Thymus (tissue), 11 donors: ENCODE measurements around the gene CRYZL1. TPM values are rescaled to one million over a fixed set of nuclear protein-coding genes. Genes with fewer than 3 reads are reported as not detected.

ENCODE experiments used
- DNase-seq, 9 donors: peaks; one replicate each; pipeline ENCODE4 v3.0.0-alpha.2; 2013; ENCODE audit warnings: low spot score in 9 of 9, low read depth in 6 of 9, missing footprints in 1 of 9
- H3K27ac ChIP-seq, 2 donors: one replicate each; pipeline ENCODE4 v1.5.1; 2013; ENCODE audit warnings: control low read depth in 1 of 2, low read depth in 1 of 2, low read length in 1 of 2, mild to moderate bottlenecking in 1 of 2, moderate library complexity in 1 of 2
- H3K27me3 ChIP-seq, 2 donors: one replicate each; pipeline ENCODE4 v1.5.1; 2013; ENCODE audit warnings: low read length in 1 of 2; ENCODE audit not compliant: control insufficient read depth in 2 of 2, insufficient read depth in 1 of 2
- H3K36me3 ChIP-seq, 2 donors: one replicate each; pipeline ENCODE4 v1.5.1; 2013; ENCODE audit warnings: low read length in 1 of 2, mild to moderate bottlenecking in 1 of 2, moderate library complexity in 1 of 2; ENCODE audit not compliant: control insufficient read depth in 2 of 2, insufficient read depth in 2 of 2
- H3K4me1 ChIP-seq, 2 donors: one replicate each; pipeline ENCODE4 v1.5.1; 2013; ENCODE audit warnings: low read length in 2 of 2; ENCODE audit not compliant: control insufficient read depth in 2 of 2, insufficient read depth in 2 of 2
- H3K4me3 ChIP-seq, 2 donors: one replicate each; pipeline ENCODE4 v1.5.1; 2013; ENCODE audit warnings: low read length in 2 of 2, control low read depth in 1 of 2, mild to moderate bottlenecking in 1 of 2
- H3K9me3 ChIP-seq, 2 donors: one replicate each; pipeline ENCODE4 v1.5.1; 2013; ENCODE audit warnings: low read length in 1 of 2, mild to moderate bottlenecking in 1 of 2; ENCODE audit not compliant: control insufficient read depth in 2 of 2, insufficient read depth in 1 of 2
- WGBS: extraction: QIAGEN DNeasy Blood & Tissue Kit; methylation state at CpG from one replicate; pipeline ENCODE4 v1.1.7; 2013; 5-methylcytosine and 5-hydroxymethylcytosine counted together
- polyA plus RNA-seq: library from polyadenylated mRNA; stranded (reverse); fragments of 200-250 nt; gene quantifications from one replicate; pipeline ENCODE4 v1.2.3, GENCODE V29; 2013
- total RNA-seq: library from RNA; stranded (reverse); fragments of 120-200 nt; gene quantifications from one replicate; pipeline ENCODE4 v1.2.4, GENCODE V29; 2013
- donor health status: healthy.

The CRYZL1 gene
- total and polyA plus RNA-seq, 2 donors = 18.4 to 42.4 TPM

- DNase-seq = peak in 1 of 9 donors; percentile 17
- peak overlapping the region; percentile 92 to 95 for H3K4me3 ChIP-seq
- H3K9me3 ChIP-seq = no peaks in the 10 kb centered on the region
- peaks cover 5 to 6% of the 10 kb centered on the region in 2 donors for H3K4me1 ChIP-seq
- WGBS = under 1% methylated on average over 26 of the region's 26 CpGs
- peak overlapping the region; percentile 98 to 100 for H3K27ac ChIP-seq
- H3K27me3 ChIP-seq = no peaks in the 10 kb centered on the region
- peaks cover 0 to 21% of the 10 kb centered on the region in 2 donors for H3K36me3 ChIP-seq
Measured at GRCh38 chr21:33543505-33544129, 97.9 kb downstream of the CRYZL1 start.

- H3K4me1 ChIP-seq = peaks cover 5 to 6% of the 10 kb centered on the region in 2 donors
- H3K36me3 ChIP-seq = peaks cover 1 to 23% of the 10 kb centered on the region in 2 donors
- H3K4me3 ChIP-seq = peak within 1 kb of the TSS; percentile 92 to 95
- H3K9me3 ChIP-seq = no peaks in the 10 kb centered on the region
- H3K27ac ChIP-seq = peak within 1 kb of the TSS; percentile 98 to 100
- under 1% methylated on average over 56 of the region's 57 CpGs for WGBS
- H3K27me3 ChIP-seq = no peaks in the 10 kb centered on the region
- peak; percentile 93 to 99 (median 97) for DNase-seq
Measured at GRCh38 chr21:33542640-33543504, 98.7 kb downstream of the CRYZL1 start, which contains the start of gene SON. TSS of gene SON (plus strand) at chr21:33543038. CDS start at chr21:33543093, 55 bp downstream.

GRCh38 chr21:33541756-33542639 lies 99.5 kb downstream of the CRYZL1 start, which contains the start of gene GART:
TSS of gene GART (minus strand) at chr21:33542117. CDS start at chr21:33539315, 2,802 bp downstream.
- Histone ChIP-seq H3K4me1 (peaks cover 5 to 6% of the 10 kb centered on the region in 2 donors), H3K4me3 (peak within 1 kb of the TSS; percentile 92 to 95), H3K36me3 (peaks cover 10 to 26% of the 10 kb centered on the region in 2 donors), H3K27ac (peak within 1 kb of the TSS; percentile 98 to 100), H3K9me3 (no peaks in the 10 kb centered on the region), H3K27me3 (no peaks in the 10 kb centered on the region)
- under 1% methylated on average over 56 of the region's 56 CpGs for WGBS
- DNase-seq = peak; percentile 30 to 84 (median 58)

GRCh38 chr21:33541105-33541711 lies 100.3 kb downstream of the CRYZL1 start:
- 64% methylated on average over 19 of the region's 19 CpGs for WGBS
- peak in 2 of 9 donors; percentile 1 to 8 for DNase-seq
- H3K27me3 ChIP-seq = no peaks in the 10 kb centered on the region
- no peaks in the 10 kb centered on the region for H3K9me3 ChIP-seq
- H3K4me1 ChIP-seq = peaks cover 5 to 6% of the 10 kb centered on the region in 2 donors
- H3K4me3 ChIP-seq = peak overlapping the region; percentile 92 to 95
- peak overlapping the region; percentile 97 to 100 for H3K27ac ChIP-seq
- peaks cover 15 to 30% of the 10 kb centered on the region in 2 donors for H3K36me3 ChIP-seq

- no peak for DNase-seq
- H3K4me3 ChIP-seq = no peak overlapping the region
- H3K9me3 ChIP-seq = no peaks in the 10 kb centered on the region
- H3K4me1 ChIP-seq = peaks cover 5 to 6% of the 10 kb centered on the region in 2 donors
- 83% methylated on average over 3 of the region's 3 CpGs for WGBS
- peaks cover 18 to 32% of the 10 kb centered on the region in 2 donors for H3K36me3 ChIP-seq
- H3K27me3 ChIP-seq = no peaks in the 10 kb centered on the region
- no peak overlapping the region for H3K27ac ChIP-seq
Measured at GRCh38 chr21:33540711-33541104, 100.8 kb downstream of the CRYZL1 start.

- Histone ChIP-seq H3K9me3 (no peaks in the 10 kb centered on the region), H3K36me3 (peaks cover 18 to 41% of the 10 kb centered on the region in 2 donors), H3K4me1 (peaks cover 5 to 6% of the 10 kb centered on the region in 2 donors), H3K27me3 (no peaks in the 10 kb centered on the region), H3K27ac (no peak overlapping the region), H3K4me3 (no peak overlapping the region)
- no peak for DNase-seq
- WGBS = 96% methylated on average over 4 of the region's 4 CpGs
Measured at GRCh38 chr21:33539616-33540015, 101.9 kb downstream of the CRYZL1 start.

Other genes starting within 250 kb of the CRYZL1 start
- gene IFNGR2, start 238.3 kb downstream of the CRYZL1 start, total RNA-seq = 50.7 TPM
- 111 TPM for gene IFNGR2, start 238.3 kb downstream of the CRYZL1 start, polyA plus RNA-seq
- gene TMEM50B, start 161.8 kb downstream of the CRYZL1 start, total RNA-seq = 14.3 TPM
- gene TMEM50B, start 161.8 kb downstream of the CRYZL1 start, polyA plus RNA-seq = 99.1 TPM
- gene DNAJC28, start 150.0 kb downstream of the CRYZL1 start, total RNA-seq = 1.2 TPM
- 3.9 TPM for gene DNAJC28, start 150.0 kb downstream of the CRYZL1 start, polyA plus RNA-seq
- 58.5 TPM for gene GART, start 99.6 kb downstream of the CRYZL1 start, total RNA-seq
- 29.5 TPM for gene GART, start 99.6 kb downstream of the CRYZL1 start, polyA plus RNA-seq
- gene SON, start 98.7 kb downstream of the CRYZL1 start, total RNA-seq = 100 TPM
- gene SON, start 98.7 kb downstream of the CRYZL1 start, polyA plus RNA-seq = 265 TPM
- gene DONSON, start 53.1 kb downstream of the CRYZL1 start, total RNA-seq = 18.3 TPM
- gene DONSON, start 53.1 kb downstream of the CRYZL1 start, polyA plus RNA-seq = 37.6 TPM
- 7.4 TPM for gene ITSN1, start 760 bp upstream of the CRYZL1 start, total RNA-seq
- gene ITSN1, start 760 bp upstream of the CRYZL1 start, polyA plus RNA-seq = 7.2 TPM